Endothelial cell of umbilical vein (primary cell): Measurements from ENCODE around the gene DLX6. TPM values are rescaled to one million over a fixed set of nuclear protein-coding genes. Genes with fewer than 3 reads are reported as not detected.

ENCODE experiments used
- BruUV-seq: library from RNA; stranded (reverse); fragments of 400-500 nt; replicated peaks from 2 replicates; lab custom pipeline; 2021; lab: Mats Ljungman, UMichigan
- CTCF ChIA-PET: fragments of 300-600, 350-600 bp; sonication (Branson Sonifier 250); formaldehyde crosslinking; loops from one replicate; lab custom pipeline; 2021; ENCODE audit warnings: antibody characterized with exemption, inconsistent platforms; lab: Charles Lee
- POLR2A ChIA-PET: fragments of 300-600, 350-600 bp; sonication (Branson Sonifier 250); formaldehyde crosslinking; loops from one replicate; lab custom pipeline; 2021; ENCODE audit warnings: antibody characterized with exemption, inconsistent platforms; lab: Charles Lee
- DNase-seq: peaks from one replicate; pipeline ENCODE4 v3.0.0-alpha.2; 2011; ENCODE audit warnings: low read depth, low spot score
- FAIRE-seq: peaks from 2 replicates; lab custom pipeline; 2011; peaks lifted over from hg19 to GRCh38; lab: Jason Lieb, UNC
- H2AFZ ChIP-seq: 2 replicates; pipeline ENCODE4 v1.6.0; 2012; ENCODE audit warnings: low read depth, low read length, control low read depth, inconsistent platforms
- H3K27ac ChIP-seq: 2 replicates; pipeline ENCODE4 v1.5.1; 2011; ENCODE audit warnings: low read depth, mild to moderate bottlenecking, control low read depth, low read length, moderate library complexity; ENCODE audit not compliant: insufficient read depth
- H3K27me3 ChIP-seq, 2 experiments: 2 replicates each; pipeline versions ENCODE4 v1.6.0 to v1.6.1; 2011; ENCODE audit warnings: low read length in 2 of 2, mixed read lengths in 1 of 2; ENCODE audit not compliant: control insufficient read depth in 2 of 2, insufficient read depth in 2 of 2
- H3K36me3 ChIP-seq, 2 experiments: 2 replicates in 1 of 2; 3 replicates in 1 of 2; pipeline ENCODE4 v1.5.1; 2011; ENCODE audit warnings: low read length in 2 of 2, mild to moderate bottlenecking in 1 of 2, moderate library complexity in 1 of 2; ENCODE audit not compliant: control insufficient read depth in 2 of 2, insufficient read depth in 2 of 2; ENCODE audit errors: extremely low read depth in 1 of 2
- H3K4me1 ChIP-seq: 3 replicates; pipeline ENCODE4 v1.5.1; 2011; ENCODE audit warnings: mild to moderate bottlenecking, low read length; ENCODE audit not compliant: control insufficient read depth, insufficient read depth; ENCODE audit errors: extremely low read depth
- H3K4me2 ChIP-seq: 2 replicates; pipeline ENCODE4 v1.6.1; 2011; ENCODE audit warnings: low read length, control low read depth, mixed read lengths; ENCODE audit not compliant: insufficient read depth
- H3K4me3 ChIP-seq, 3 experiments: fragments of 200-600 bp in 1 of 3; sonication (generic), shearing (Covaris generic) in 1 of 3; replicated peaks in 1 of 3; 2 replicates each; pipeline ENCODE4 v1.5.1; 2011 to 2016; ENCODE audit warnings: control low read depth in 3 of 3, low read length in 3 of 3, mild to moderate bottlenecking in 2 of 3, inconsistent platforms in 1 of 3, low read depth in 1 of 3, moderate library complexity in 1 of 3; ENCODE audit not compliant: insufficient read depth in 1 of 3
- H3K79me2 ChIP-seq: 2 replicates; pipeline ENCODE4 v1.6.0; 2012; ENCODE audit warnings: low read length, inconsistent platforms; ENCODE audit not compliant: control insufficient read depth, insufficient read depth
- H3K9ac ChIP-seq: replicated peaks from 2 replicates; pipeline ENCODE3; 2011; ENCODE audit warnings: low read length, control low read depth; ENCODE audit not compliant: insufficient read depth; ENCODE audit errors: extremely low read depth
- H3K9me1 ChIP-seq: replicated peaks from 3 replicates; pipeline ENCODE4 v1.6.0; 2011; ENCODE audit warnings: mild to moderate bottlenecking, low read length; ENCODE audit not compliant: control insufficient read depth, insufficient read depth; ENCODE audit errors: extremely low read depth
- H3K9me3 ChIP-seq: replicated peaks from 2 replicates; pipeline ENCODE4 v1.5.1; 2012; ENCODE audit warnings: low read length, inconsistent platforms; ENCODE audit not compliant: control insufficient read depth, insufficient read depth
- H4K20me1 ChIP-seq: replicated peaks from 2 replicates; pipeline ENCODE3; 2011; ENCODE audit warnings: mild to moderate bottlenecking, low read length; ENCODE audit not compliant: control insufficient read depth, insufficient read depth; ENCODE audit errors: extremely low read depth
- EZH2 ChIP-seq: IDR thresholded peaks from 2 replicates; pipeline ENCODE4 v1.6.1; 2012; ENCODE audit warnings: borderline replicate concordance, low read depth, mild to moderate bottlenecking, moderate library complexity, low read length, inconsistent platforms; ENCODE audit not compliant: severe bottlenecking
- JUN ChIP-seq: IDR thresholded peaks from 2 replicates; pipeline ENCODE4 v1.6.1; 2011; ENCODE audit warnings: borderline replicate concordance, low read depth; ENCODE audit not compliant: insufficient read length, insufficient read depth
- MAX ChIP-seq: IDR thresholded peaks from 2 replicates; pipeline ENCODE4 v1.6.1; 2011; ENCODE audit not compliant: insufficient read depth, insufficient read length
- dilution Hi-C: fragments of 300-500 bp; cut with MboI; formaldehyde crosslinking; loops from one replicate; pipeline ENCODE4 v1.15.0; 2019; ENCODE audit warnings: low sequenced_read_pairs; ENCODE audit not compliant: extremely low pct_ligation_motif_present
- intact Hi-C: fragments of 100-400 bp; cut with micrococcal nuclease; formaldehyde crosslinking; loops from one replicate; pipeline ENCODE4 v1.10.0; 2022
- polyA plus RNA-seq, 4 experiments: library from polyadenylated mRNA; depleted of rRNA in 3 of 4; stranded (reverse) in 3 of 4; unstranded in 1 of 4; fragments of >200 nt; gene quantifications; 2 replicates each; pipeline versions ENCODE4 v1.2.1 to v1.2.3, GENCODE V29; 2011 to 2012; ENCODE audit warnings: missing spikeins in 1 of 4
- total RNA-seq: library from RNA; stranded (reverse); gene quantifications from 2 replicates; pipeline ENCODE4 v1.2.3, GENCODE V29; 2021

The DLX6 gene
- total and polyA plus RNA-seq, 2 donors (not counting 3 experiments of a cell fraction or from before 2014, with no cell fraction given) = not detected

GRCh38 chr7:97025983-97026714 lies 20.8 kb downstream of the DLX6 start:
- ChIA-PET CTCF (interaction anchor here (0.7 to 5.9 kb wide), 18 partner anchors 10 to 1303 kb away, joined by 3 to 211 read pairs (median 12); no protein-coding TSS in a partner anchor), POLR2A (no interaction called here)
- dilution Hi-C loops = no loop called here
- BruUV-seq = no TSS peak
- Histone ChIP-seq H4K20me1 (no peaks in the 10 kb centered on the region), H3K4me2 (no peak overlapping the region), H3K4me1 (peaks cover 4% of the 10 kb centered on the region), H3K36me3 (no peaks in the 10 kb centered on the region), H3K27me3 (peaks cover 65 to 79% of the 10 kb centered on the region in 2 experiments), H3K79me2 (no peaks in the 10 kb centered on the region), H2AFZ (no peak overlapping the region), H3K9me1 (no peaks in the 10 kb centered on the region), H3K4me3 (no peak overlapping the region), H3K9ac (no peak overlapping the region), H3K9me3 (no peaks in the 10 kb centered on the region), H3K27ac (no peak overlapping the region)
- TF ChIP-seq EZH2 = peak; percentile 89
- no peak for TF ChIP-seq MAX
- intact Hi-C loops = loop anchor here (2.0 to 10.0 kb wide), 2 partner anchors 351 to 703 kb away; partner anchors contain the start of gene SLC25A13
- DNase-seq = peak; percentile 26
- FAIRE-seq = no peak

- CTCF ChIA-PET = interaction anchor here (0.6 to 5.9 kb wide), 78 partner anchors 11 to 1336 kb away, joined by 3 to 211 read pairs (median 4); no protein-coding TSS in a partner anchor
- TF ChIP-seq JUN = no peak
- TF ChIP-seq EZH2 = peak; percentile 49
- H4K20me1 ChIP-seq = no peaks in the 10 kb centered on the region
- intact Hi-C loops (loop anchor here (1.0 to 10.0 kb wide), 9 partner anchors 352 to 1304 kb away; partner anchors contain the start of gene SLC25A13), dilution Hi-C loops (no loop called here)
- peaks cover 4% of the 10 kb centered on the region for H3K4me1 ChIP-seq
- no peak overlapping the region for H3K9ac ChIP-seq
- no peaks in the 10 kb centered on the region for H3K79me2 ChIP-seq
- H3K9me3 ChIP-seq = no peaks in the 10 kb centered on the region
- no peaks in the 10 kb centered on the region for H3K9me1 ChIP-seq
- no peak overlapping the region for H3K27ac ChIP-seq
- H3K4me3 ChIP-seq = no peak overlapping the region
- no peak for FAIRE-seq
- DNase-seq = no peak
- H3K27me3 ChIP-seq = peaks cover 58 to 72% of the 10 kb centered on the region in 2 experiments
- POLR2A ChIA-PET = no interaction called here
- H2AFZ ChIP-seq = no peak overlapping the region
- BruUV-seq = no TSS peak
- no peaks in the 10 kb centered on the region for H3K36me3 ChIP-seq
- H3K4me2 ChIP-seq = peak overlapping the region; percentile 62
Measured at GRCh38 chr7:97026715-97027426, 21.5 kb downstream of the DLX6 start.
